Pancreas (tissue), 10 donors: ENCODE results near the gene TTLL5. TPM values are rescaled to one million over a fixed set of nuclear protein-coding genes. Genes with fewer than 3 reads are reported as not detected.
A peak's percentile ranks its signal among the peaks of the same experiment; 100 is the strongest.

Source experiments
- ATAC-seq, 4 donors: fragments of 200-7000 bp; cut with Tn5 transposase; one replicate each; pipeline versions ENCODE4 v1.8.0 to v1.9.1; 2020; ENCODE audit warnings: mild to moderate bottlenecking in 4 of 4, moderate library complexity in 4 of 4
- DNase-seq, 6 donors: peaks; one replicate each; pipeline ENCODE4 v3.0.0-alpha.2; 2020
- FAIRE-seq: peaks from 2 replicates; lab custom pipeline; 2012; peaks lifted over from hg19 to GRCh38; lab: Jason Lieb, UNC
- H3K27ac ChIP-seq, 4 donors: fragments of 200-600 bp; sonication (generic); 1 replicate in 3 of 4; 2 replicates in 1 of 4; pipeline versions ENCODE4 v1.5.0 to v1.8.0; 2020
- H3K27me3 ChIP-seq, 4 donors: fragments of 200-600 bp; one replicate each; pipeline ENCODE4 v1.8.0; 2021
- H3K36me3 ChIP-seq, 3 donors: fragments of 200-600 bp; sonication (generic) in 1 of 3; one replicate each; pipeline versions ENCODE4 v1.5.0 to v1.8.0; 2020 to 2021
- H3K4me1 ChIP-seq, 3 donors: fragments of 200-600 bp; one replicate each; pipeline ENCODE4 v1.8.0; 2021
- H3K4me3 ChIP-seq, 4 donors: fragments of 200-600 bp; sonication (generic) in 2 of 4; one replicate each; pipeline versions ENCODE4 v1.5.0 to v1.8.0; 2020 to 2021
- H3K9me3 ChIP-seq, 4 donors: fragments of 200-600 bp; one replicate each; pipeline ENCODE4 v1.8.0; 2021
- WGBS, 2 donors: extraction: QIAGEN DNeasy Blood & Tissue Kit; methylation state at CpG; one replicate each; pipeline ENCODE4 v1.1.7; 2013; 5-methylcytosine and 5-hydroxymethylcytosine counted together
- intact Hi-C, 3 donors: fragments of 100-400 bp; cut with DNase I; formaldehyde crosslinking; loops; one replicate each; pipeline versions ENCODE4 v1.11.1 to v1.14.2; 2022
- polyA plus RNA-seq, 2 donors: library from polyadenylated mRNA; stranded (reverse); fragments of 200-250 nt; gene quantifications; one replicate each; pipeline ENCODE4 v1.2.3, GENCODE V29; 2013
- total RNA-seq, 6 donors: library from RNA; stranded (reverse); fragmentation: NEBNext Ultra II Directional in 4 of 6; extraction: Animal tissue kit (Norgen Biotek cat#: 25700) in 4 of 6; gene quantifications; one replicate each; pipeline versions ENCODE4 v1.2.1 to v1.2.4, GENCODE V29; 2021 to 2023
- TF ChIP-seq, protein P1 (sequence below), 4 donors: fragments of 200-600 bp; sonication (generic) in 3 of 4; IDR thresholded peaks; one replicate each; pipeline versions ENCODE4 v1.5.0 to v1.8.0; 2021; ENCODE audit warnings: antibody characterized with exemption in 4 of 4
- donor health status: healthy with polysubstance abuse.
- donor health status: DM: no; HTN: no; CAD: no; lungs with moderate emphysema.
- donor health status: DM: no; HTN: no; CAD: no.
- donor health status: control.
- donor health status: control.
- donor health status: Bipolar disorder and iron deficiency.
- donor health status: DM: yes; HTN: yes; CAD: no.
- donor health status: DM: no; HTN: no; CAD: no.
- donor health status: DM: no; HTN: no; CAD: no.
- donor health status: DM: yes; HTN: yes; CAD: no.

The TTLL5 gene
- total and polyA plus RNA-seq, 8 donors = 7.6 to 22.6 (median 12.0) TPM

DNA sequence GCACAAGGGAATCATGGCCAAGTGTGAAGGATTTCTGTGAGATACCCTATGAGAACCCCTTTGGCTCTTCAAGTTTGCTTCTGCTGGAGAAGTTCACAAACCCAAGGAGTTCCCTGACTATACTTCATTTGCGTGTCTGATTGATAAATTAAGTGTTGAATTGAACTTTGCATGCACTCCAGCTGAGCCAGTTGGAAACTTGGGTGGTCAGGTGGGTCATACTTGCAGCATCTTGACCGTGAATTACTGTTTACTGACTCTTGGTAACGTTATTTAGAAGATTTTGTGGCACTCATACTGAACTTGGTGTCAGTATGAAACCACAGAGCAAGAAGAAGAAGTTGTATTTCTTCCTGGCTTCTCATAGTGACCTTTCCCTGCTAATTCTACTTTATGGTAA is 243.3 kb downstream of the TTLL5 start:
- Histone ChIP-seq H3K27ac (no peak overlapping the region), H3K4me1 (no peaks in the 10 kb centered on the region), H3K27me3 (no peaks in the 10 kb centered on the region), H3K4me3 (no peak overlapping the region), H3K9me3 (no peaks in the 10 kb centered on the region), H3K36me3 (no peaks in the 10 kb centered on the region)
- ATAC-seq = no peak
- intact Hi-C loops = no loop called here
- WGBS, 2 donors = 80% methylated on average over 3 of the region's 3 CpGs
- no peak for FAIRE-seq
- DNase-seq = no peak
- TF ChIP-seq, protein P1, sequence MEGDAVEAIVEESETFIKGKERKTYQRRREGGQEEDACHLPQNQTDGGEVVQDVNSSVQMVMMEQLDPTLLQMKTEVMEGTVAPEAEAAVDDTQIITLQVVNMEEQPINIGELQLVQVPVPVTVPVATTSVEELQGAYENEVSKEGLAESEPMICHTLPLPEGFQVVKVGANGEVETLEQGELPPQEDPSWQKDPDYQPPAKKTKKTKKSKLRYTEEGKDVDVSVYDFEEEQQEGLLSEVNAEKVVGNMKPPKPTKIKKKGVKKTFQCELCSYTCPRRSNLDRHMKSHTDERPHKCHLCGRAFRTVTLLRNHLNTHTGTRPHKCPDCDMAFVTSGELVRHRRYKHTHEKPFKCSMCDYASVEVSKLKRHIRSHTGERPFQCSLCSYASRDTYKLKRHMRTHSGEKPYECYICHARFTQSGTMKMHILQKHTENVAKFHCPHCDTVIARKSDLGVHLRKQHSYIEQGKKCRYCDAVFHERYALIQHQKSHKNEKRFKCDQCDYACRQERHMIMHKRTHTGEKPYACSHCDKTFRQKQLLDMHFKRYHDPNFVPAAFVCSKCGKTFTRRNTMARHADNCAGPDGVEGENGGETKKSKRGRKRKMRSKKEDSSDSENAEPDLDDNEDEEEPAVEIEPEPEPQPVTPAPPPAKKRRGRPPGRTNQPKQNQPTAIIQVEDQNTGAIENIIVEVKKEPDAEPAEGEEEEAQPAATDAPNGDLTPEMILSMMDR (IDR thresholded peaks at IDR 0.05) = no peak

DNA sequence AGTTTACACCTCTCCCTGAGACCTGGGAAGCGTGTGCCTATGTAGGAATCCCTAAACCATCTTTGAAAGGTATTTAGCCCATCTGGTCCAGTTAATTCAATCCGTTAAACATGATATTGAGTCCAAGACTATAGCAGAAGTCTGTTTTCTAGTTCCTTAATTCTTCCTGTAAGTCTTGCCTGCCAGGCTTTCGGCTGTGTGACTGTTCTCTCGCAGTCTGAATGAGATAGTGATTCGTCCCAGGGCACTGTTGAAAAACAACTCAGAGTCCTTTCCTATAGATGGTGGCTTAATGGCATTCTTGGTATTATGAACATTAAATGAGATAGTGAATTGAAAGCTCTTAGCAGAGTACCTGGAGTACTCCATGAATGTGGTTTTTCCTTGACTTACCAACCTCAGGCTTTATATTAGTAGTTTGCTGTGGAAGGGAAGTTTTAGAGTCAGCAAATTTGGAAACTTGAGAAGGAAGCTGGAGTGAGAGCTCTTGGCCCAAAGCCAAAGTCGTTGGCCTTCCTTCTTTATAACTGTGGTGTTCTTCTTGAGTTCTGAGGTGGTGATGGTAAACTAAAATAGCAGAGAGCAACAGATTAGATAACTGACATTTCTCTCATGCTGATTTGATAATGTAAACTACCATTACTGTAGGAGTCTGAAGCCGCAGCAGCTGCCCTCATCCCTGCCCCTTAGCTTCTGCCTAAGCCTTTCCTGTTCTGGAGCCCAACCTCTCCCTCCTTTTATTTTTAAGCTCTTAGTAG is 244.3 kb downstream of the TTLL5 start:
- no peak overlapping the region for H3K4me3 ChIP-seq
- no peaks in the 10 kb centered on the region for H3K9me3 ChIP-seq
- H3K27ac ChIP-seq = no peak overlapping the region
- no peaks in the 10 kb centered on the region for H3K36me3 ChIP-seq
- no peaks in the 10 kb centered on the region for H3K4me1 ChIP-seq
- peak in 3 of 4 donors; percentile 8 to 47 (median 45) for ATAC-seq
- no peaks in the 10 kb centered on the region for H3K27me3 ChIP-seq
- peak in 1 of 6 donors; percentile 26 for DNase-seq
- intact Hi-C loops = loop anchor here in 1 of 3 donors (5.0 kb wide), 1 partner anchor 72 kb away; no protein-coding TSS in a partner anchor
- no peak for FAIRE-seq
- WGBS, 2 donors = 69 to 72% methylated on average over 7 of the region's 7 CpGs
- TF ChIP-seq, protein P1 (IDR thresholded peaks at IDR 0.05) = no peak

DNA sequence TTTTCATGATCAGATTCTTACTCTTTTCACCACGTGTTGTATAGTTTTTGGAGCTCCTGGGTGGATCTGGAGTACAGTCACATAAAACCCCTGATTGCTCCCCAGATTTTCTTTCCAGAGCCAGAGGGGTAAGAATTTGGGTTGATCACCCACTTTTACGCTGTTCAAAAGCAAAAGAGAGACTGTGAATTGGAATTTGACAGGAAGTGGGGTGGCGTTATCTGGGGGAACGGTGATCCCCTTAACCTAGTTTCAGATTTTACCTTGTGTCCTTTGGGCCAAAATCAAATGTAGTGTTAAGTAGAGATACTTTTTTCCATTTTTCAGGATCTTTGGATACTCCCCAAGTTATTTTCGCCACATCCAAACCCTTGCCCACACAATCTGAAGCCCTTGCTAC is 245.2 kb downstream of the TTLL5 start:
- ATAC-seq = no peak
- no peak for DNase-seq
- H3K36me3 ChIP-seq = no peaks in the 10 kb centered on the region
- H3K4me1 ChIP-seq = no peaks in the 10 kb centered on the region
- intact Hi-C loops = loop anchor here in 1 of 3 donors (5.0 kb wide), 1 partner anchor 71 kb away; no protein-coding TSS in a partner anchor
- WGBS, 2 donors = 63 to 72% methylated on average over 5 of the region's 5 CpGs
- FAIRE-seq = no peak
- H3K4me3 ChIP-seq = no peak overlapping the region
- H3K27ac ChIP-seq = no peak overlapping the region
- H3K9me3 ChIP-seq = no peaks in the 10 kb centered on the region
- TF ChIP-seq, protein P1 (IDR thresholded peaks at IDR 0.05) = no peak
- H3K27me3 ChIP-seq = no peaks in the 10 kb centered on the region

DNA sequence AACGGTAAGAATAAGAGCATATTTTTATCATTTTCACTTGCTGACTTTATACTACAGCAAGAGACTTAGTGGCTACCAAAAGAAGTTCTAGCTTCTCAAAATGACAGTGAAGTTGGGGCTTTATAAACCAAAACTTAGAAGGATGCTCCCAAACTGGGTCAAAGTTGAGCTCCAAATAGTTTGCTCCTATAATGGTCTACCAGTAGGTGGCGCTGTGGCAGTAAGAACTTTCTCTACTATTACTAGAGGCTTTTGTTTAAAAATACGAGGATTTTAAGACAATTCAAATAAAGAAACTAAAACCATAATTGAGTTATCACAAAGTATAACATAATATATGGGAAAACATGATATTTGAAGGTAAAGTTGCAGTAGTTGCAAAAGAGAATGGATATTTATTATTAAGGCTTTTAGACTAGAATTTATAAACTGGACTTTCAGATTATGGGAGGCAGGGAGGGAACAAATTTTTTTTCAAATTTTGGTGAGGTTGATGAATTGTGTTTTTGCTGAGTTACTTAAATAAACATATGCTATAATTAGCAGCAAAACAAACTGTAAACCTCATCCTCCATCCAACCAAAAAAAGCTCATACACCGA is 245.7 kb downstream of the TTLL5 start:
- 47 to 49% methylated on average over 4 of the region's 4 CpGs for WGBS, 2 donors
- FAIRE-seq (peak; percentile 92), DNase-seq (peak in 5 of 6 donors; percentile 31 to 81 (median 58)), ATAC-seq (peak; percentile 67 to 87 (median 84))
- intact Hi-C loops = loop anchor here in 1 of 3 donors (5.0 kb wide), 1 partner anchor 71 kb away; no protein-coding TSS in a partner anchor
- Histone ChIP-seq H3K9me3 (no peaks in the 10 kb centered on the region), H3K4me1 (no peaks in the 10 kb centered on the region), H3K4me3 (no peak overlapping the region), H3K36me3 (no peaks in the 10 kb centered on the region), H3K27ac (no peak overlapping the region), H3K27me3 (no peaks in the 10 kb centered on the region)
- TF ChIP-seq, protein P1 (IDR thresholded peaks at IDR 0.05) = peak; percentile 73 to 91 (median 82)
